Natural killer cell (primary cell): ENCODE results near the gene ADCY2. TPM values are rescaled to one million over a fixed set of nuclear protein-coding genes. Genes with fewer than 3 reads are reported as not detected.

ENCODE experiments used
- ATAC-seq, 3 donors: fragments of 150-1000 bp in 2 of 3; fragments of 200-7000 bp in 1 of 3; cut with Tn5 transposase; 1 replicate in 1 of 3; 2 replicates in 2 of 3; pipeline ENCODE4 v1.10.0; 2021; ENCODE audit warnings: mild to moderate bottlenecking in 2 of 3, moderate library complexity in 2 of 3
- DNase-seq, 2 donors: peaks; one replicate each; pipeline versions ENCODE4 v3.0.0 to v3.0.0-alpha.2; 2013 to 2021; ENCODE audit warnings: mixed read lengths in 1 of 2
- H3K27ac ChIP-seq: one replicate; pipeline ENCODE4 v1.5.1; 2013; ENCODE audit warnings: mild to moderate bottlenecking, low read length
- H3K27me3 ChIP-seq: one replicate; pipeline ENCODE4 v1.6.1; 2013; ENCODE audit warnings: low read length; ENCODE audit not compliant: control insufficient read depth, insufficient read depth
- H3K36me3 ChIP-seq: one replicate; pipeline ENCODE4 v1.6.1; 2013; ENCODE audit warnings: low read length; ENCODE audit not compliant: control insufficient read depth, insufficient read depth
- H3K4me1 ChIP-seq: one replicate; pipeline ENCODE4 v1.6.1; 2013; ENCODE audit warnings: low read length; ENCODE audit not compliant: control insufficient read depth, insufficient read depth
- H3K4me3 ChIP-seq: one replicate; pipeline ENCODE4 v1.5.1; 2013; ENCODE audit warnings: low read length
- H3K9me3 ChIP-seq: one replicate; pipeline ENCODE4 v1.6.1; 2013; ENCODE audit warnings: low read length; ENCODE audit not compliant: control insufficient read depth, insufficient read depth
- H3K27ac Mint-ChIP-seq, 2 donors: one replicate each; pipeline ENCODE4 v1.8.0; 2022; ENCODE audit warnings: mild to moderate bottlenecking in 2 of 2, mixed read lengths in 2 of 2, moderate library complexity in 1 of 2
- H3K27me3 Mint-ChIP-seq, 2 donors: one replicate each; pipeline ENCODE4 v1.8.0; 2022; ENCODE audit warnings: low read depth in 2 of 2, mixed read lengths in 2 of 2
- H3K36me3 Mint-ChIP-seq: one replicate; pipeline ENCODE4 v1.8.0; 2022; ENCODE audit warnings: mixed read lengths
- H3K4me1 Mint-ChIP-seq, 2 donors: one replicate each; pipeline ENCODE4 v1.8.0; 2022; ENCODE audit warnings: mixed read lengths in 2 of 2
- H3K4me3 Mint-ChIP-seq: one replicate; pipeline ENCODE4 v1.8.0; 2022; ENCODE audit warnings: mild to moderate bottlenecking, moderate library complexity, mixed read lengths
- H3K9me3 Mint-ChIP-seq, 2 donors: one replicate each; pipeline ENCODE4 v1.8.0; 2022; ENCODE audit warnings: mixed read lengths in 2 of 2
- CTCF ChIP-seq: fragments of 200-600 bp; IDR thresholded peaks from one replicate; pipeline ENCODE4 v1.8.0; 2022; ENCODE audit warnings: antibody characterized with exemption
- WGBS: methylation state at CpG from one replicate; pipeline ENCODE4 v1.1.7; 2013; ENCODE audit warnings: missing lambda C conversion rate; ENCODE audit not compliant: insufficient coverage; 5-methylcytosine and 5-hydroxymethylcytosine counted together
- intact Hi-C: fragments of 100-400 bp; cut with micrococcal nuclease; formaldehyde crosslinking; loops from one replicate; pipeline ENCODE4 v1.14.2; 2022
- total RNA-seq, 4 donors: library from RNA; stranded (reverse); fragments of 120-200 nt in 1 of 4; gene quantifications; one replicate each; pipeline versions ENCODE4 v1.2.3 to v1.2.4, GENCODE V29; 2013 to 2022

The ADCY2 gene
- total RNA-seq, 3 donors from 2014 or later (not counting 1 experiment from before 2014, with no cell fraction given) = not detected

DNA sequence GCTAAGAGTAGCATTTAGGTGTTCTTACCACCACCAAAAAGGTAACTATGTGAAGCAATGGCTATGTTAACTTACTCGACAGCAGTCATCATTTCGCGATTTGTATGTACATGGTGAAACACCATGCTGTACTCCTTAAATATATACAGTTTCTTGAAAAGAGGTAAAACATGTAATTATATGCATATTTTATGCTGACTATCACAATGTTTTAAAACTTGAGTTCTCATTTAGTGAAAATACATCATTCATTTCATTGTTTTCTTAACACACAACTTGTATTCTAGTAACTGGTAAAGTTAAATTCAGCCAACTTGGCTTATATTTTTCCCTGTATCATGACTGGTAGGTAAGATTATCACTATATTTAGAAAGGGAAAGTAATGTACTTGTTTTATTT is 189.9 kb downstream of the ADCY2 start:
- WGBS = no CpG with 5 or more reads among the region's 3 CpGs
- H3K9me3 Mint-ChIP-seq = peaks cover 4 to 5% of the 10 kb centered on the region in 2 donors

GRCh38 chr5:7586480-7586879 is 190.5 kb downstream of the ADCY2 start:
- H3K4me3 ChIP-seq = no peak overlapping the region
- intact Hi-C loops = no loop called here
- ATAC-seq = no peak
- H3K27me3 ChIP-seq = no peaks in the 10 kb centered on the region
- Mint-ChIP-seq H3K27me3 (no peaks in the 10 kb centered on the region), H3K36me3 (no peaks in the 10 kb centered on the region), H3K9me3 (peaks cover 4 to 5% of the 10 kb centered on the region in 2 donors), H3K4me3 (no peak overlapping the region), H3K4me1 (no peaks in the 10 kb centered on the region), H3K27ac (no peak overlapping the region)
- H3K4me1 ChIP-seq = no peaks in the 10 kb centered on the region
- no peaks in the 10 kb centered on the region for H3K9me3 ChIP-seq
- H3K36me3 ChIP-seq = no peaks in the 10 kb centered on the region
- no peak for TF ChIP-seq CTCF
- WGBS = 93% methylated on average over 10 of the region's 12 CpGs
- H3K27ac ChIP-seq = no peak overlapping the region
- no peak for DNase-seq

More for the DNA sequence above, 189.9 kb downstream of the ADCY2 start:
- no peak overlapping the region for H3K27ac Mint-ChIP-seq
- Histone ChIP-seq H3K27me3 (no peaks in the 10 kb centered on the region), H3K4me3 (no peak overlapping the region), H3K27ac (no peak overlapping the region), H3K36me3 (no peaks in the 10 kb centered on the region), H3K4me1 (no peaks in the 10 kb centered on the region), H3K9me3 (no peaks in the 10 kb centered on the region)
- no peak for TF ChIP-seq CTCF
- intact Hi-C loops = no loop called here
- no peaks in the 10 kb centered on the region for H3K4me1 Mint-ChIP-seq
- no peaks in the 10 kb centered on the region for H3K36me3 Mint-ChIP-seq
- no peak for ATAC-seq
- no peaks in the 10 kb centered on the region for H3K27me3 Mint-ChIP-seq
- DNase-seq = no peak
- H3K4me3 Mint-ChIP-seq = no peak overlapping the region

GRCh38 chr5:7589800-7590199 is 193.9 kb downstream of the ADCY2 start:
- Mint-ChIP-seq H3K4me1 (no peaks in the 10 kb centered on the region), H3K9me3 (peaks cover 0 to 4% of the 10 kb centered on the region in 2 donors), H3K27ac (no peak overlapping the region), H3K36me3 (no peaks in the 10 kb centered on the region), H3K4me3 (no peak overlapping the region), H3K27me3 (no peaks in the 10 kb centered on the region)
- Histone ChIP-seq H3K27me3 (no peaks in the 10 kb centered on the region), H3K27ac (no peak overlapping the region), H3K4me3 (no peak overlapping the region), H3K9me3 (no peaks in the 10 kb centered on the region), H3K36me3 (no peaks in the 10 kb centered on the region), H3K4me1 (no peaks in the 10 kb centered on the region)
- 86% methylated on average over 5 of the region's 5 CpGs for WGBS
- ATAC-seq (no peak), DNase-seq (no peak)
- no peak for TF ChIP-seq CTCF
- intact Hi-C loops = no loop called here

GRCh38 chr5:7592910-7593309 is 197.0 kb downstream of the ADCY2 start:
- no peak for TF ChIP-seq CTCF
- no peaks in the 10 kb centered on the region for H3K36me3 Mint-ChIP-seq
- DNase-seq (no peak), ATAC-seq (no peak)
- no peaks in the 10 kb centered on the region for H3K4me1 Mint-ChIP-seq
- H3K9me3 ChIP-seq = no peaks in the 10 kb centered on the region
- H3K4me1 ChIP-seq = no peaks in the 10 kb centered on the region
- peaks cover 2 to 3% of the 10 kb centered on the region in 2 donors for H3K9me3 Mint-ChIP-seq
- H3K27ac Mint-ChIP-seq = no peak overlapping the region
- H3K27me3 ChIP-seq = no peaks in the 10 kb centered on the region
- no peaks in the 10 kb centered on the region for H3K27me3 Mint-ChIP-seq
- no peak overlapping the region for H3K27ac ChIP-seq
- no peaks in the 10 kb centered on the region for H3K36me3 ChIP-seq
- 36% methylated on average over 5 of the region's 6 CpGs for WGBS
- intact Hi-C loops = no loop called here
- H3K4me3 Mint-ChIP-seq = no peak overlapping the region
- no peak overlapping the region for H3K4me3 ChIP-seq
